WTC11 (cell line): ENCODE results near the gene OPCML. TPM values are rescaled to one million over a fixed set of nuclear protein-coding genes. Genes with fewer than 3 reads are reported as not detected.
A peak's percentile ranks its signal among the peaks of the same experiment; 100 is the strongest.

Source experiments
- ATAC-seq: fragments of 200-7000 bp; cut with Tn5 transposase; 2 replicates; pipeline ENCODE4 v1.10.0; 2021; ENCODE audit warnings: mild to moderate bottlenecking, moderate library complexity
- CTCF ChIA-PET: fragments of 300-600 bp; sonication (Branson Sonifier 250); formaldehyde crosslinking; loops from one replicate; lab custom pipeline; 2021; ENCODE audit warnings: antibody characterized with exemption; lab: Charles Lee
- POLR2A ChIA-PET: fragments of 350-600 bp; sonication (Branson Sonifier 250); formaldehyde crosslinking; loops from one replicate; lab custom pipeline; 2021; ENCODE audit warnings: antibody characterized with exemption; lab: Charles Lee
- DNase-seq: peaks from one replicate; pipeline ENCODE4 v3.0.0; 2021; ENCODE audit warnings: low spot score
- H3K27ac Mint-ChIP-seq: 2 replicates; pipeline ENCODE4 v1.8.0; 2021; ENCODE audit warnings: mixed read lengths
- H3K27me3 Mint-ChIP-seq: 2 replicates; pipeline ENCODE4 v1.8.0; 2021; ENCODE audit warnings: low read depth, mild to moderate bottlenecking, moderate library complexity, mixed read lengths
- H3K36me3 Mint-ChIP-seq: 2 replicates; pipeline ENCODE4 v1.8.0; 2021; ENCODE audit warnings: mixed read lengths
- H3K4me1 Mint-ChIP-seq: 2 replicates; pipeline ENCODE4 v1.8.0; 2022; ENCODE audit warnings: mixed read lengths
- H3K4me3 Mint-ChIP-seq: 2 replicates; pipeline ENCODE4 v1.8.0; 2021; ENCODE audit warnings: mild to moderate bottlenecking, moderate library complexity, mixed read lengths
- H3K9me3 Mint-ChIP-seq: 2 replicates; pipeline ENCODE4 v1.8.0; 2021; ENCODE audit warnings: mixed read lengths
- CBFB ChIP-seq: sonication (generic); formaldehyde crosslinking; IDR thresholded peaks from 2 replicates; pipeline ENCODE4 v1.8.1; 2022; ENCODE audit warnings: mild to moderate bottlenecking, low read depth, missing genetic modification reagents
- ETV6 ChIP-seq: sonication (generic); formaldehyde crosslinking; IDR thresholded peaks from 2 replicates; pipeline ENCODE4 v1.8.1; 2022; ENCODE audit warnings: mild to moderate bottlenecking, missing genetic modification reagents
- FOXK1 ChIP-seq: sonication (generic); formaldehyde crosslinking; IDR thresholded peaks from 2 replicates; pipeline ENCODE4 v1.8.0; 2022; ENCODE audit warnings: mild to moderate bottlenecking, moderate library complexity, missing genetic modification reagents
- FOXP1 ChIP-seq: sonication (generic); formaldehyde crosslinking; IDR thresholded peaks from 2 replicates; pipeline ENCODE4 v1.8.0; 2022; ENCODE audit warnings: missing genetic modification reagents, mild to moderate bottlenecking, moderate library complexity, borderline replicate concordance
- FOXP4 ChIP-seq: sonication (generic); formaldehyde crosslinking; IDR thresholded peaks from 2 replicates; pipeline ENCODE4 v1.8.0; 2022; ENCODE audit warnings: mild to moderate bottlenecking, missing genetic modification reagents
- IRF2 ChIP-seq: sonication (generic); formaldehyde crosslinking; IDR thresholded peaks from 2 replicates; pipeline ENCODE4 v1.8.0; 2022; ENCODE audit warnings: low read depth, missing genetic modification reagents, borderline replicate concordance
- MAX ChIP-seq: sonication (generic); formaldehyde crosslinking; IDR thresholded peaks from 2 replicates; pipeline ENCODE4 v1.8.0; 2022; ENCODE audit warnings: mild to moderate bottlenecking, missing genetic modification reagents
- NR2C2 ChIP-seq: sonication (generic); formaldehyde crosslinking; IDR thresholded peaks from 2 replicates; pipeline ENCODE4 v1.8.0; 2022; ENCODE audit warnings: mild to moderate bottlenecking, missing genetic modification reagents
- NR3C1 ChIP-seq: sonication (generic); formaldehyde crosslinking; conservative IDR thresholded peaks from 2 replicates; pipeline ENCODE4 v1.8.1; 2023; ENCODE audit warnings: low read depth, mild to moderate bottlenecking, missing genetic modification reagents
- SOX15 ChIP-seq: fragments of 250-450 bp; sonication (Bioruptor Pico); IDR thresholded peaks from 2 replicates; pipeline ENCODE4 v1.9.0; 2021; ENCODE audit warnings: mild to moderate bottlenecking
- SP1 ChIP-seq: sonication (generic); formaldehyde crosslinking; conservative IDR thresholded peaks from 2 replicates; pipeline ENCODE4 v1.8.1; 2022; ENCODE audit warnings: missing genetic modification reagents
- TCF7 ChIP-seq: sonication (generic); formaldehyde crosslinking; IDR thresholded peaks from 2 replicates; pipeline ENCODE4 v1.8.0; 2022; ENCODE audit warnings: mild to moderate bottlenecking, low read depth, missing genetic modification reagents, moderate library complexity
- TEAD4 ChIP-seq: sonication (generic); formaldehyde crosslinking; IDR thresholded peaks from 2 replicates; pipeline ENCODE4 v1.8.0; 2022; ENCODE audit warnings: mild to moderate bottlenecking, missing genetic modification reagents
- TP53 ChIP-seq: sonication (generic); formaldehyde crosslinking; IDR thresholded peaks from 2 replicates; pipeline ENCODE4 v1.8.1; 2023; ENCODE audit warnings: mild to moderate bottlenecking, missing genetic modification reagents
- USF1 ChIP-seq: sonication (generic); formaldehyde crosslinking; IDR thresholded peaks from 2 replicates; pipeline ENCODE4 v1.8.0; 2022; ENCODE audit warnings: mild to moderate bottlenecking, missing genetic modification reagents
- ZNF423 ChIP-seq: fragments of 250-450 bp; sonication (Bioruptor Pico); IDR thresholded peaks from 2 replicates; pipeline ENCODE4 v2.1.2; 2022; ENCODE audit warnings: mild to moderate bottlenecking, moderate library complexity
- ZNF532 ChIP-seq: fragments of 250-450 bp; sonication (Bioruptor Pico); IDR thresholded peaks from 2 replicates; pipeline ENCODE4 v1.9.0; 2021; ENCODE audit warnings: mild to moderate bottlenecking, borderline replicate concordance
- total RNA-seq: library from RNA; stranded (reverse); gene quantifications from 3 replicates; pipeline ENCODE4 v1.2.3, GENCODE V29; 2021
- TF ChIP-seq, protein P1 (sequence below): sonication (generic); formaldehyde crosslinking; conservative IDR thresholded peaks from 2 replicates; pipeline ENCODE4 v1.8.1; 2023; ENCODE audit warnings: mild to moderate bottlenecking, low read depth, missing genetic modification reagents, moderate library complexity
- TF ChIP-seq, protein P2 (sequence below): sonication (generic); formaldehyde crosslinking; IDR thresholded peaks from 2 replicates; pipeline ENCODE4 v1.8.0; 2023; ENCODE audit warnings: mild to moderate bottlenecking, missing genetic modification reagents

The OPCML gene
- total RNA-seq, 1 experiment from 2014 or later, result 1.5 TPM

DNA sequence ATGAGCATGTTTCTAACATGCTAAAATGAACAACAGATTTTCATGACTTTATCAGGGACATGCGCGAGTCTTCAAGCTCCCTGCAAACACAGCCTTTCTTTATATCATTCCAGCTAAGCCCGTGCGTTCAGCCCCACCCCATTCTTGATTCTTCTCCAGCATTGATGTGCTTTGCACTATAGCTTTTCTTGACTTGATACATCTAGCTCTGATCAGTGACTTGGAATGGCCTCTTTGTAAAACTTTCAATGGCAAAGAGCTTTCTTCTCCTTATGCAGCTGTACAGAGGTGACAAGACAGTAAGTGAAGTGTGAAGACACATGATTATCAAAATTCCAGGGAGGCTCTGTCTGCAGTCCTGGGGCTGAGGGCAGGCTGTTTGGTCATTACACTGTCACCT lies 561.0 kb downstream of the OPCML start:
- Mint-ChIP-seq H3K27me3 (no peaks in the 10 kb centered on the region), H3K36me3 (no peaks in the 10 kb centered on the region), H3K4me1 (peaks cover 3% of the 10 kb centered on the region), H3K4me3 (no peak overlapping the region), H3K27ac (no peak overlapping the region), H3K9me3 (peaks cover 7% of the 10 kb centered on the region; the same call in 1 of the 2 replicates)
- TF ChIP-seq SOX15 (CRISPR knock-in tag) (no peak), TP53 (CRISPR knock-in tag) (no peak), NR2C2 (CRISPR knock-in tag) (no peak), NR3C1 (CRISPR knock-in tag) (no peak)
- ATAC-seq (no peak), DNase-seq (no peak)
- POLR2A ChIA-PET, result no interaction called here
- CTCF ChIA-PET, result no interaction called here

DNA sequence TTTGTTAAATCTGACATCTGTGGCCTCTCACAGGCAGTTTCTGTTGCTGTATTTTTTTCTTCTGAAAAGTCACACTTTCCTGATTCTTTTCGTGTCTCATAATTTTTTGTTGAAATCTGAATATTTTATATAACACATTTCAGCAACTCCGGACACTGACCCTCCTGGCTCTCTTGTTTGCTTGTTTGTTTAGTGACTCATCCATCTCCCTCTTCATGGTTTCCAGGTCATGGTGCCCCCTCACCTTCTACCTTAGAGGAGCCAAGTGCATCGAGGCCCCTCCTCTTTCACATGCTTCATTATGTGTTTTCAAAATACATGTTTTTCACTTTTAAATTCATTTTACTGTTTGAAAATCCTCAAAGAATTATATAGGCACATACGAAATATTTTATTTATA lies 562.4 kb downstream of the OPCML start:
- Mint-ChIP-seq H3K27ac (no peak overlapping the region), H3K4me1 (peaks cover 3% of the 10 kb centered on the region), H3K36me3 (no peaks in the 10 kb centered on the region), H3K4me3 (no peak overlapping the region), H3K27me3 (no peaks in the 10 kb centered on the region), H3K9me3 (peaks cover 7% of the 10 kb centered on the region; the same call in 1 of the 2 replicates)
- ATAC-seq, result no peak
- POLR2A ChIA-PET, result no interaction called here
- TF ChIP-seq IRF2 (CRISPR knock-in tag), result no peak
- TF ChIP-seq TCF7 (CRISPR knock-in tag), result no peak
- no peak for TF ChIP-seq USF1 (CRISPR knock-in tag)
- TF ChIP-seq, protein P1, sequence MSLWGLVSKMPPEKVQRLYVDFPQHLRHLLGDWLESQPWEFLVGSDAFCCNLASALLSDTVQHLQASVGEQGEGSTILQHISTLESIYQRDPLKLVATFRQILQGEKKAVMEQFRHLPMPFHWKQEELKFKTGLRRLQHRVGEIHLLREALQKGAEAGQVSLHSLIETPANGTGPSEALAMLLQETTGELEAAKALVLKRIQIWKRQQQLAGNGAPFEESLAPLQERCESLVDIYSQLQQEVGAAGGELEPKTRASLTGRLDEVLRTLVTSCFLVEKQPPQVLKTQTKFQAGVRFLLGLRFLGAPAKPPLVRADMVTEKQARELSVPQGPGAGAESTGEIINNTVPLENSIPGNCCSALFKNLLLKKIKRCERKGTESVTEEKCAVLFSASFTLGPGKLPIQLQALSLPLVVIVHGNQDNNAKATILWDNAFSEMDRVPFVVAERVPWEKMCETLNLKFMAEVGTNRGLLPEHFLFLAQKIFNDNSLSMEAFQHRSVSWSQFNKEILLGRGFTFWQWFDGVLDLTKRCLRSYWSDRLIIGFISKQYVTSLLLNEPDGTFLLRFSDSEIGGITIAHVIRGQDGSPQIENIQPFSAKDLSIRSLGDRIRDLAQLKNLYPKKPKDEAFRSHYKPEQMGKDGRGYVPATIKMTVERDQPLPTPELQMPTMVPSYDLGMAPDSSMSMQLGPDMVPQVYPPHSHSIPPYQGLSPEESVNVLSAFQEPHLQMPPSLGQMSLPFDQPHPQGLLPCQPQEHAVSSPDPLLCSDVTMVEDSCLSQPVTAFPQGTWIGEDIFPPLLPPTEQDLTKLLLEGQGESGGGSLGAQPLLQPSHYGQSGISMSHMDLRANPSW (CRISPR knock-in tag), result no peak
- no peak for TF ChIP-seq FOXP1 (CRISPR knock-in tag)
- TF ChIP-seq ETV6, result no peak
- no peak for TF ChIP-seq FOXP4 (CRISPR knock-in tag)
- TF ChIP-seq TEAD4, result no peak
- TF ChIP-seq, protein P2, sequence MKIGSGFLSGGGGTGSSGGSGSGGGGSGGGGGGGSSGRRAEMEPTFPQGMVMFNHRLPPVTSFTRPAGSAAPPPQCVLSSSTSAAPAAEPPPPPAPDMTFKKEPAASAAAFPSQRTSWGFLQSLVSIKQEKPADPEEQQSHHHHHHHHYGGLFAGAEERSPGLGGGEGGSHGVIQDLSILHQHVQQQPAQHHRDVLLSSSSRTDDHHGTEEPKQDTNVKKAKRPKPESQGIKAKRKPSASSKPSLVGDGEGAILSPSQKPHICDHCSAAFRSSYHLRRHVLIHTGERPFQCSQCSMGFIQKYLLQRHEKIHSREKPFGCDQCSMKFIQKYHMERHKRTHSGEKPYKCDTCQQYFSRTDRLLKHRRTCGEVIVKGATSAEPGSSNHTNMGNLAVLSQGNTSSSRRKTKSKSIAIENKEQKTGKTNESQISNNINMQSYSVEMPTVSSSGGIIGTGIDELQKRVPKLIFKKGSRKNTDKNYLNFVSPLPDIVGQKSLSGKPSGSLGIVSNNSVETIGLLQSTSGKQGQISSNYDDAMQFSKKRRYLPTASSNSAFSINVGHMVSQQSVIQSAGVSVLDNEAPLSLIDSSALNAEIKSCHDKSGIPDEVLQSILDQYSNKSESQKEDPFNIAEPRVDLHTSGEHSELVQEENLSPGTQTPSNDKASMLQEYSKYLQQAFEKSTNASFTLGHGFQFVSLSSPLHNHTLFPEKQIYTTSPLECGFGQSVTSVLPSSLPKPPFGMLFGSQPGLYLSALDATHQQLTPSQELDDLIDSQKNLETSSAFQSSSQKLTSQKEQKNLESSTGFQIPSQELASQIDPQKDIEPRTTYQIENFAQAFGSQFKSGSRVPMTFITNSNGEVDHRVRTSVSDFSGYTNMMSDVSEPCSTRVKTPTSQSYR, result no peak
- CTCF ChIA-PET, result no interaction called here
- no peak for DNase-seq

GRCh38 chr11:132962041-132962440 lies 570.3 kb downstream of the OPCML start:
- ChIA-PET POLR2A (no interaction called here), CTCF (no interaction called here)
- ATAC-seq (peak; percentile 48; the same call in 1 of the 2 replicates), DNase-seq (no peak)
- Mint-ChIP-seq H3K27ac (no peak overlapping the region), H3K9me3 (no peaks in the 10 kb centered on the region), H3K36me3 (no peaks in the 10 kb centered on the region), H3K27me3 (no peaks in the 10 kb centered on the region; the same call in 1 of the 2 replicates), H3K4me1 (peaks cover 25% of the 10 kb centered on the region), H3K4me3 (no peak overlapping the region)
- TF ChIP-seq MAX (no peak), CBFB (CRISPR knock-in tag) (no peak), ZNF532 (no peak), FOXK1 (CRISPR knock-in tag) (no peak), SP1 (no peak), ZNF423 (CRISPR knock-in tag) (no peak)
